GM12878 (cell line): ENCODE data around the gene IQGAP2. TPM values are rescaled to one million over a fixed set of nuclear protein-coding genes. Genes with fewer than 3 reads are reported as not detected.

Source experiments
- ATAC-seq: fragments of 200-7000 bp; cut with Tn5 transposase; 3 replicates; pipeline ENCODE4 v1.9.1; 2020; ENCODE audit warnings: mild to moderate bottlenecking, moderate library complexity
- BruUV-seq: library from RNA; stranded (reverse); fragments of 400-500 nt; replicated peaks from 2 replicates; lab custom pipeline; 2021; lab: Mats Ljungman, UMichigan
- CTCF ChIA-PET: fragments of 300-600 bp; sonication (Branson Sonifier 250); formaldehyde crosslinking; extraction: SDS; loops from one replicate; lab custom pipeline; 2021; ENCODE audit warnings: inconsistent platforms; lab: Yijun Ruan, JAX
- POLR2A ChIA-PET: fragments of 350-600 bp; formaldehyde crosslinking; extraction: SDS; loops from one replicate; lab custom pipeline; 2021; ENCODE audit warnings: inconsistent platforms; lab: Charles Lee
- RAD21 ChIA-PET: fragments of 300-600 bp; sonication (Branson Sonifier 250); formaldehyde crosslinking; loops from one replicate; lab custom pipeline; 2023; ENCODE audit warnings: antibody characterized with exemption; ENCODE audit not compliant: unreplicated experiment; lab: Charles Lee
- SMC1A ChIA-PET: fragments of 300-600 bp; sonication (Branson Sonifier 250); formaldehyde crosslinking; loops from one replicate; lab custom pipeline; 2023; ENCODE audit not compliant: unreplicated experiment, uncharacterized antibody; lab: Charles Lee
- DNase-seq: peaks from one replicate; pipeline ENCODE4 v3.0.0-alpha.2; 2011; ENCODE audit warnings: low read depth, low spot score
- FAIRE-seq: peaks from 3 replicates; lab custom pipeline; 2011; peaks lifted over from hg19 to GRCh38; lab: Jason Lieb, UNC
- H2AFZ ChIP-seq: 2 replicates; pipeline ENCODE4 v1.6.0; 2011; ENCODE audit warnings: low read depth, low read length, control low read depth; ENCODE audit not compliant: control insufficient read depth
- H3K27ac ChIP-seq: 2 replicates; pipeline ENCODE4 v1.5.1; 2011; ENCODE audit warnings: control low read depth; ENCODE audit not compliant: control insufficient read depth, insufficient read depth
- H3K27me3 ChIP-seq, 2 experiments: replicated peaks in 1 of 2; 2 replicates each; pipeline versions ENCODE4 v1.6.0 to v1.6.1; 2011; ENCODE audit warnings: low read length in 1 of 2; ENCODE audit not compliant: control insufficient read depth in 2 of 2, insufficient read depth in 2 of 2
- H3K36me3 ChIP-seq, 2 experiments: 2 replicates each; pipeline ENCODE4 v1.5.1; 2011; ENCODE audit warnings: low read length in 1 of 2; ENCODE audit not compliant: control insufficient read depth in 2 of 2, insufficient read depth in 2 of 2
- H3K4me1 ChIP-seq: 2 replicates; pipeline ENCODE4 v1.6.1; 2011; ENCODE audit warnings: mild to moderate bottlenecking, low read length, moderate library complexity, mixed read lengths; ENCODE audit not compliant: control insufficient read depth, insufficient read depth
- H3K4me2 ChIP-seq: 2 replicates; pipeline ENCODE4 v1.6.0; 2011; ENCODE audit warnings: control low read depth; ENCODE audit not compliant: control insufficient read depth, insufficient read depth
- H3K4me3 ChIP-seq: fragments of 200-600 bp; sonication (generic); 2 replicates; pipeline ENCODE4 v1.5.1; 2016
- H3K79me2 ChIP-seq: 2 replicates; pipeline ENCODE4 v1.6.0; 2011; ENCODE audit warnings: low read length; ENCODE audit not compliant: control insufficient read depth, insufficient read depth
- H3K9ac ChIP-seq: 2 replicates; pipeline ENCODE4 v1.8.0; 2011; ENCODE audit warnings: low read length, control low read depth, mixed read lengths; ENCODE audit not compliant: control insufficient read depth, insufficient read depth
- H3K9me3 ChIP-seq: replicated peaks from 3 replicates; pipeline ENCODE4 v1.5.1; 2011; ENCODE audit warnings: mild to moderate bottlenecking, low read length; ENCODE audit not compliant: control insufficient read depth, insufficient read depth
- H4K20me1 ChIP-seq: 2 replicates; pipeline ENCODE4 v1.6.0; 2011; ENCODE audit not compliant: control insufficient read depth, insufficient read depth
- ATF3 ChIP-seq: IDR thresholded peaks from 2 replicates; pipeline ENCODE4 v1.6.1; 2011; ENCODE audit warnings: low read depth, mild to moderate bottlenecking, low read length, moderate library complexity, borderline replicate concordance; ENCODE audit errors: extremely low read depth
- BCLAF1 ChIP-seq: fragments of 450-650 bp; IDR thresholded peaks from 2 replicates; pipeline ENCODE4 v1.6.1; 2017; ENCODE audit warnings: antibody characterized with exemption, mild to moderate bottlenecking, moderate library complexity
- BRCA1 ChIP-seq: IDR thresholded peaks from 2 replicates; pipeline ENCODE4 v1.6.1; 2011; ENCODE audit warnings: low read depth, low read length, improper control_type of control experiment
- CHD4 ChIP-seq: fragments of 200-600 bp; sonication (generic); IDR thresholded peaks from 2 replicates; pipeline ENCODE4 v1.6.1; 2016; ENCODE audit warnings: mild to moderate bottlenecking
- DPF2 ChIP-seq: fragments of 450-650 bp; IDR thresholded peaks from 2 replicates; pipeline ENCODE4 v1.6.1; 2017; ENCODE audit warnings: mild to moderate bottlenecking
- EED ChIP-seq: sonication (generic); IDR thresholded peaks from 2 replicates; pipeline ENCODE4 v1.6.1; 2016; ENCODE audit warnings: antibody characterized with exemption, low read depth
- ETV6 ChIP-seq, 2 experiments: fragments of 450-650 bp in 1 of 2; IDR thresholded peaks in 1 of 2; conservative IDR thresholded peaks in 1 of 2; 2 replicates each; pipeline ENCODE4 v1.6.1; 2014; ENCODE audit warnings: antibody characterized with exemption in 1 of 2, borderline replicate concordance in 1 of 2, low read depth in 1 of 2, mild to moderate bottlenecking in 1 of 2, moderate library complexity in 1 of 2
- FOS ChIP-seq: IDR thresholded peaks from 3 replicates; pipeline ENCODE4 v1.6.1; 2011; ENCODE audit warnings: borderline replicate concordance; ENCODE audit not compliant: insufficient read length; ENCODE audit errors: extremely low read depth
- IRF3 ChIP-seq: fragments of 450-650 bp; IDR thresholded peaks from 2 replicates; pipeline ENCODE4 v1.6.1; 2014; ENCODE audit warnings: mild to moderate bottlenecking
- IRF4 ChIP-seq: IDR thresholded peaks from 2 replicates; pipeline ENCODE4 v1.6.1; 2011; ENCODE audit warnings: low read depth, low read length
- MLLT1 ChIP-seq: fragments of 450-650 bp; IDR thresholded peaks from 2 replicates; pipeline ENCODE4 v1.6.1; 2016; ENCODE audit warnings: mild to moderate bottlenecking
- NBN ChIP-seq: fragments of 450-650 bp; IDR thresholded peaks from 2 replicates; pipeline ENCODE4 v1.6.1; 2016
- NR2C2 ChIP-seq: IDR thresholded peaks from 2 replicates; pipeline ENCODE4 v1.6.1; 2011; ENCODE audit warnings: borderline replicate concordance, low read depth; ENCODE audit not compliant: control insufficient read depth, insufficient read length
- POU2F2 ChIP-seq: IDR thresholded peaks from 3 replicates; pipeline ENCODE4 v1.6.1; 2011; ENCODE audit warnings: low read depth, mild to moderate bottlenecking, low read length, borderline replicate concordance
- RBBP5 ChIP-seq: fragments of 200-600 bp; sonication (generic); conservative IDR thresholded peaks from 2 replicates; pipeline ENCODE4 v1.6.1; 2016
- TARDBP ChIP-seq: IDR thresholded peaks from 2 replicates; pipeline ENCODE4 v1.6.1; 2016; ENCODE audit warnings: borderline replicate concordance
- ZNF217 ChIP-seq: fragments of 450-650 bp; IDR thresholded peaks from 2 replicates; pipeline ENCODE4 v1.6.1; 2017; ENCODE audit warnings: antibody characterized with exemption, mild to moderate bottlenecking
- ZZZ3 ChIP-seq: IDR thresholded peaks from 2 replicates; pipeline ENCODE4 v1.6.1; 2011; ENCODE audit warnings: low read depth; ENCODE audit not compliant: control insufficient read depth, insufficient read length
- WGBS: methylation state at CpG from one replicate; pipeline ENCODE4 v1.1.6; 2016; ENCODE audit warnings: low lambda C conversion rate; ENCODE audit not compliant: insufficient replicate concordance, insufficient coverage; ENCODE audit errors: missing lambda C conversion rate; 5-methylcytosine and 5-hydroxymethylcytosine counted together
- in situ Hi-C: fragments of 300-500 bp; cut with MboI; formaldehyde crosslinking; loops from 9 replicates; pipeline ENCODE4 v1.14.3; 2018; ENCODE audit warnings: mixed read lengths
- intact Hi-C: fragments of 100-400 bp; cut with micrococcal nuclease; formaldehyde crosslinking; loops from one replicate; pipeline ENCODE4 v1.14.2; 2022; ENCODE audit not compliant: unreplicated experiment
- polyA plus RNA-seq, 11 experiments: library from polyadenylated mRNA; depleted of rRNA in 4 of 11; unstranded in 6 of 11; stranded (reverse) in 5 of 11; fragments of >200 nt; fragmentation: Nextera tagmentation in 4 of 11; fragmentation: Illumina TruSeq in 1 of 11; extraction: Ambion mirVana in 4 of 11; extraction: Trizol in 1 of 11; gene quantifications; 1 replicate in 1 of 11; 2 replicates in 10 of 11; pipeline versions ENCODE4 v1.2.1 to v1.2.3, GENCODE V29; 2011 to 2016; ENCODE audit warnings: inconsistent platforms in 2 of 11, missing spikeins in 2 of 11, low read depth in 1 of 11
- total RNA-seq, 4 experiments: library from RNA; depleted of rRNA in 3 of 4; stranded (reverse); fragments of >200 nt in 3 of 4; fragmentation: Illumina TruSeq in 1 of 4; extraction: Trizol in 1 of 4; gene quantifications; 2 replicates each; pipeline versions ENCODE4 v1.2.1 to v1.2.3, GENCODE V29; 2013 to 2021

The IQGAP2 gene
- total and polyA plus RNA-seq, 10 of the 15 experiments (the other 5 are each of a cell fraction or from before 2014, with no cell fraction given) = 14.5 to 41.4 (median 21.8) TPM

- TF ChIP-seq TARDBP = no peak
- no peak for TF ChIP-seq NR2C2
- TF ChIP-seq POU2F2 = no peak
- no peak for TF ChIP-seq EED
- TF ChIP-seq ZZZ3 = no peak
- no peak for TF ChIP-seq FOS
- no peak for TF ChIP-seq BRCA1
- no peak for TF ChIP-seq NBN
- no peak for TF ChIP-seq RBBP5
- TF ChIP-seq ETV6 (conservative IDR thresholded peaks at IDR 0.05 in 1 of 2, IDR thresholded peaks at IDR 0.05 in 1 of 2; ENCODE audit: borderline replicate concordance in 1 of 2, low read depth in 1 of 2) = no peak
These were observed 38.0 kb downstream of the IQGAP2 start (continued) for GRCh38 chr5:76441101-76441500.

- Histone ChIP-seq H3K9ac (no peak overlapping the region), H4K20me1 (no peaks in the 10 kb centered on the region), H3K4me2 (no peak overlapping the region), H3K27me3 (no peaks in the 10 kb centered on the region), H3K79me2 (no peaks in the 10 kb centered on the region), H3K4me1 (no peaks in the 10 kb centered on the region), H2AFZ (no peak overlapping the region), H3K4me3 (no peak overlapping the region), H3K36me3 (no peaks in the 10 kb centered on the region), H3K9me3 (no peaks in the 10 kb centered on the region; the same call in 1 of the 3 replicates), H3K27ac (no peak overlapping the region)
- ChIA-PET RAD21 (no interaction called here), POLR2A (interaction anchor here (0.6 kb wide), 1 partner anchor 117 kb away, joined by 3 read pairs; no protein-coding TSS in a partner anchor), CTCF (interaction anchor here (1.9 kb wide), 1 partner anchor 12 kb away, joined by 4 read pairs; no protein-coding TSS in a partner anchor), SMC1A (interaction anchor here (0.8 to 1.0 kb wide), 3 partner anchors 8 to 28 kb away, joined by 3 to 4 read pairs (median 4); no protein-coding TSS in a partner anchor)
- DNase-seq = no peak
- intact Hi-C loops = no loop called here
- in situ Hi-C loops = no loop called here
- no peak for FAIRE-seq
- ATAC-seq = no peak
- 84% methylated on average over 6 of the region's 6 CpGs for WGBS
- no TSS peak for BruUV-seq
- TF ChIP-seq BCLAF1 (no peak), ZNF217 (no peak), CHD4 (no peak), IRF3 (no peak), MLLT1 (no peak), IRF4 (no peak), DPF2 (no peak), ATF3 (no peak)
These were observed 39.0 kb downstream of the IQGAP2 start for GRCh38 chr5:76441890-76442673.
